ENCODE measurements around the gene ZC3HAV1.

- no peak for TF ChIP-seq POLR2A (IDR thresholded peaks at IDR 0.05; ENCODE audit: low read depth, low read length)
- TF ChIP-seq CTCF (conservative IDR thresholded peaks at IDR 0.05; ENCODE audit: low read depth, low read length) = no peak
Observed at GRCh38 chr7:139080905-139081304, 28.6 kb downstream of the ZC3HAV1 start.
